GM18870 (cell line): Measurements from ENCODE around the gene TRNAU1AP.
"Not testable (repeated sequence)": the region's sequence is repeated elsewhere in the genome, so short reads cannot be mapped to it uniquely, and the experiment has no call there.

Experiments
- ATAC-seq: cut with Tn5 transposase; IDR thresholded peaks from one replicate; pipeline ENCODE4 v1.9.1; 2021; ENCODE audit warnings: moderate library complexity; ENCODE audit not compliant: unreplicated experiment

The TRNAU1AP gene

DNA sequence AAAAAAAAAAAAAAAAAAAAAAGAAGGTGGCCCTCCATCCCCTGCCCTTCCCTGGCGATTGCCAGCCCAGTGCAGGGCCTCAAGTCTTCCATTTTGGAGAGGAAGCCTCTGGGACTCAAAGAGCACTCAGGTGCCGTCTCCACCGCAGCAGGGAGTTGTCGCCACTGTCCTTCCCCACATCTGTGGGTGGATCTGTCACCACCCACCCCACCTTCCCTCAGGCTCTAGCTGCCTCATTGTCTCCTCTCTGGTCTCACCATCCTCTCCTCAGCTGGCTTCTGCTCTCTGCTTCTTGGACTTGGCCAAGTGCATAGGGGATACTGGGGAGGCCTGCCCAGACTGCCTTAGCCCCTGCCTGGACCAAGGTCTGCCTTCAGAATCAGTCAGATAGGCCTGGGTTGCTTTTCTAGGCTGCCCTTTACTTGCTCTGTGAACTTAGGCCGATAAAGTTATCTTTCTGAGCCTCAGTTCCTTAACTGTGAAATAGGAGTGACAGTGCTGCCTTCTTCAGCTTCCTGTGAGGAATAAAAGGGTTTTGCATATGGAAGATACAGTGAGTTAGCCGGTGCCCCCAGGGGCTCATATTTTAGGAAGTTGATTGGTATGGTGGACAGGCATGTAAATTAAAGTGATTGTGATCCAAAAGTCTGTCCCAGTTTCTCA, 31.3 kb upstream of the TRNAU1AP start:
- ATAC-seq = no peak

DNA sequence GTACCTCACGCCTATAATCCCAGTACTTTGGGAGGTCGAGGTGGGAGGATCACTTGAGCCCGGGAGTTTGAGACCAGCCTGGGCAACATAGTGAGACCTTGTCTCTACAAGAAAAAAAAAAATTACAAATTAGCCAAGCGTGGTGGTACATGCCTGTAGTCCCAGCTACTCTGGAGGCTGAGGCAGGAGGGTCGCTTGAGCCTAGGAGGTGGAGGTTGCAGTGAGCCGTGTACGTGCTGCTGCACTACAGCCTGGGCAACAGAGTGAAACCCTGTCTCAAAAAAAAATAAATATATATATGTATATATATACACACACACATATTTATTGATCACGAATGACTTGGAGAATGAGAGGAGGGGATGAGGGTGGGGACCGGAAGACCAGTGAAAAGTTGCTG, 30.3 kb upstream of the TRNAU1AP start:
- not testable (repeated sequence) for ATAC-seq

DNA sequence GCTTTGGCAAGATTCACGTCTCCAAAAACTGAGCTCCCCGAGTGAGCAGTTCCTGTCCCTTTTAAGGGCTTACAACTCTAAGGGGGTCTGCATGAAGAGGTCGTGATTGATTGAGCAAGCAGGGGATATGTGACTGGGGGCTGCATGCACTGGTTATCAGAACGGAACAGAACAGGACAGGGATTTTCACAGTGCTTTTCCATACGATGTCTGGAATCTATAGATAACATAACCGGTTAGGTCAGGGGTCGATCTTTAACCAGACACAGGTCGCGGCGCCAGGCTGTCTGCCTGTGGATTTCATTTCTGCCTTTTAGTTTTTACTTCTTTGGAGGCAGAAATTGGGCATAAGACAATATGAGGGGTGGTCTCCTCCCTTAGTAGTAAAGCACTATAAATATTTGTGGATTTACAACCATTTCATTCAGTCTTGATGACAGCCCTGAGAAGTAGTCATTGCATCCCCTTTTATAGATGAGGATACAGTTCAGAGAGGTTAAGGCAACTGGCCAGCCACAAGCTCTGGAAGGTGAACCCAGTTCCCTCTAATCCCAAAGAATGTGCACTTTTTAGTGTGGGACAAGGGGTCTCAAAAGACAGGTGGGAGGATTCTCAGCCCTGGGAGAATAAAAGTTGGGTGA, 27.8 kb upstream of the TRNAU1AP start:
- ATAC-seq = not testable (repeated sequence)

GRCh38 chr1:28526886-28527285, 26.0 kb upstream of the TRNAU1AP start:
- ATAC-seq = no peak

DNA sequence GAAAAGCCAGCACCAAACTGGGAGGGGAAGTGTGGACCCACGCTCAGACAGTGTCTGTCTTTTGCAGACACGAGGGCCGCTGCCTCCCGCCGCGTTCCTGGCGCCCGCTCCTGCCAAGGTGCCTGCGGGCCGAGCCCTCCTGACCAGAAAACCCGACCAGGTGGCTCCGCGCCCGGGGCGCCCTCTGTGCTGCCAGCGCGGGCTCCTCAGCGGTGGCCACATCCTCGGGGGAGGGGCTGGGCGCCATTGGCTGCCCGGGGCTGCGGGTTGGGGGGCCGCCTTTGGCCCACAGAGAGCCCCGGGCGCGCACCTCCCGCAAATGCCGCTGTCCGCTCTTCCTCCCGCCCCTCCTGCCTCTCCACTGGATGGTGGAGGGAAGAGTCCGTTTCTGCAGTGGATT, 22.4 kb upstream of the TRNAU1AP start:
- no peak for ATAC-seq

DNA sequence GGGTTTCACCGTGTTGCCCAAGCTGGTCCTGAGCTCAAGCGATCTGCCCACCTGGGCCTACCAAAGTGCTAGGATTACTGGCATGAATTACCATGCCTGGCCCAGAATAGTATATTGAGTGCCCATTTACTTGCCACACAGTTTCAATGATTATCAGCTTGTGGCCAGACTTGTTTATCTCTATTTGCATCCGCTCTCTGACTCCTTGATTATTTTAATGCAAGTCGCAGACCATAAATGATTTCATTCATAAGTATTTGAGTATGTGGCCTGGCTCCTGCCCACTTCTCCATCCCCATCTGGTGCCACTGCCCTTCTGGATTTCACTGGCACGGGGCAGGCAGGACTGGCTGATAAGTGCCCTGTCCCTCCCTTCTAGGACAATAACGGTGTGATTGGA, 18.2 kb upstream of the TRNAU1AP start:
- ATAC-seq = no peak

DNA sequence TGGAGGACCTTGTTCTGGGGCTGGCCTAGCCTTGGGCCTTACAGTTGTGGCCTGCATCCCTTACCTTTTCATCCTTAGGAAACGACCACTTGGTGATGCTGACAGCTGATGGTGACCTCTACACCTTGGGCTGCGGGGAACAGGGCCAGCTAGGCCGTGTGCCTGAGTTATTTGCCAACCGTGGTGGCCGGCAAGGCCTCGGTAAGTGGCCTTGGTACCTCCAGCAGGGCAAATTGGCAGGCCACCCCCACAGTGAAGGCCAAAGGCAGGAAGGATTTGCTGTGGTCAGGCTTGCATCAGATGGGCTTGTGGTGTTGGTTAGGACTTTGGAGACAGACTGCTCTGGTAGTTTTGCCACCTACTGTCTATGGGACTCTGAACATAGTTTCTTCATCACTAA, 17.7 kb upstream of the TRNAU1AP start:
- no peak for ATAC-seq

GRCh38 chr1:28537457-28538199, 15.3 kb upstream of the TRNAU1AP start:
- no peak for ATAC-seq

GRCh38 chr1:28538286-28538685, 14.6 kb upstream of the TRNAU1AP start:
- no peak for ATAC-seq

DNA sequence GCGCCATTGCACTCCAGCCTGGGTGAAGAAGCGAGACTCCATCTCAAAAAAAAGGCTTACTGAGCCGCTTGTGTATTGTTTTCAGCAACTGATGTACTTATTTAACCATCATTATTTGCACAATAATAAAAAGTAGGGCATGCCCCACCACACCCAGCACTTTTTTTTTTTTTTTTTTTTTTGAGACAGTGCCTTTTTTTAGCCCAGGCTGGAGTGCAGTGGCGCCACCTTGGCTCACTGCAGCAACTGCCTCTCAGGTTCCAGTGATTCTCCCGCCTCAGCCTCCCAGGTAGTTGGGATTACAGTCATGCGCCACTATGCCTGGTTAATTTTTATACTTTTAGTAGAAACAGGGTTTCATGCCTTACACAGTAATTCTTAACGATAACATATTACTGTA, 12.2 kb upstream of the TRNAU1AP start:
- ATAC-seq = no peak

DNA sequence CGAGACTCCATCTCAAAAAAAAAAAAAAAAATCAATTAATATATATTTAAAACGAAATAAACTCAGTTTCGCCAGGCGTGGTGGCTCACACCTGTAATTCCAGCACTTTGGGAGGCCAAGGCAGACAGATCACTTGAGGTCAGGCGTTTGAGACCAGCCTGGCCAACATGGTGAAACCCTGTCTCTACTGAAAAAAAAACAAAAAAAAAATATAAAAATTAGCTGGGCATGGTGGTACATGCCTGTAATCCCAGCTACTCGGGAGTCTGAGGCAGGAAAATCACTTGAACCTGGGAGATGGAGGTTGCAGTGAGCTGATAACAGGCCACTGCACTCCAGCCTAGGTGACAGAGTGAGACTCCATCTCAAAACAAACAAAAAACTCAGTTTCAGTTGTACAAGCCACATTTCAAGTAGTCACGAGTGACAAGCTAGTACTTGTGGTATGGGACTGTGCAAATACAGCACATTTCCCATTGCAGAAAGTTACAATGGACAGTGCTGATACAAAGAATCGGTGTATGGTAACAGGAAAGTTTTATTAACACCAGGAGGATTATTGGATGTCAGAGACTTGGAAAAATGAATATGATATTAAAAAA, 11.4 kb upstream of the TRNAU1AP start:
- not testable (repeated sequence) for ATAC-seq

DNA sequence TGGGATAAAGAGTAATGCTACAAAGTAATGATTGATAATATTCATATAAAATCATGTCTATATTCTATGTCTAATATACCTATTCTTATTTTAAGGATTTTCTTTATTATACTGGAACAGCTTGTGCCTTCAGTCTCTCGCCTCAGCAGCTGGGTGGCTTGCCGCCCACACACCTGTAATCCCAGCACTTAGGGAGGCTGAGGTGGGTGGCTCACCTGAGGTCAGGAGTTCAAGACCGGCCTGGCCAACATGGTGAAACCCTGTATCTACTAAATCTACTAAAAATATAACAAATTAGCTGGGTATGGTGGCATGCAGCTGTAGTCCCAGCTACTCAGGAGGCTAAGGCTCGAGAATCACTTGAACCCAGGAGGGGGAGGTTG, 7.6 kb upstream of the TRNAU1AP start:
- ATAC-seq = no peak

- ATAC-seq = no peak
These were observed 4.6 kb upstream of the TRNAU1AP start for GRCh38 chr1:28548318-28548717.

DNA sequence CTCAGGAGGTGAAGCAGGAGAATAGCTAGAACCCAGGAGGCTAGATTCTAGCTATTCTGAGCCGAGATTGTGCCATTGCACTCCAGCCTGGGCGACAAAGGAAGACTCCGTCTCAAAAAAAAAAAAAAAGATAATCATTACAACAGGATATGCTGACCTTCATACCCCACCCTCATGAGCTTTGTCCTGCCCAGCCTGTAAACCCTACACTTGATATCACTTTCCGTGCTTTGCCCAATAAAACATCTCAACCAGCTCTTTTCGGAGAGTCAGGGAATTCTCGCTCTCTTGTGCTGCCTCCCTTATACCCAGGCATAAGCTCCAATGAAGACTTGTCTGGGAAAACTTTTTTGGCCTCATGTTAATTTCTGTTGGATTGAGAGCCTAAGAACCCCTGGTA, 1.5 kb upstream of the TRNAU1AP start:
- ATAC-seq = no peak

GRCh38 chr1:28560886-28561285, 8.0 kb downstream of the TRNAU1AP start:
- ATAC-seq = no peak

DNA sequence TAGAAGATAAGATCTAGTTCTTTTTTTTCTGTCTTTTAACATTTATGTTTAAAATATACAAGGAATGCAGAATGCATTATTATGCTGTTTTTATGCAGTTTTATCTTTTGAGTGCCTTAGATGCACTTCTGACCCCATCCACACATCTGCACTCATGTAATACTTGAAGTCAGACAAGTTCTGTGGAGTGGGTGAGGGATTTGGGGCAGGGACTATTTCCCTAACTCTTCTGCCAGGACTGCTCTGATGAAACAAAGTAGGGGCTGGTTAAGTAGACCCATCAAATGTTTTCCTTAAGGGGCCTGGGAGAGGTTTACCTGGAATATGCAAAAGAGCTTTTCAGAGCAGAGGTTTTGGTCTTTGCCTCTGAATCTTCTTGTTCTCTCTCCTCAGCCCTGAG, 11.4 kb downstream of the TRNAU1AP start:
- no peak for ATAC-seq

- no peak for ATAC-seq
These were observed 12.2 kb downstream of the TRNAU1AP start for GRCh38 chr1:28565040-28565439.

DNA sequence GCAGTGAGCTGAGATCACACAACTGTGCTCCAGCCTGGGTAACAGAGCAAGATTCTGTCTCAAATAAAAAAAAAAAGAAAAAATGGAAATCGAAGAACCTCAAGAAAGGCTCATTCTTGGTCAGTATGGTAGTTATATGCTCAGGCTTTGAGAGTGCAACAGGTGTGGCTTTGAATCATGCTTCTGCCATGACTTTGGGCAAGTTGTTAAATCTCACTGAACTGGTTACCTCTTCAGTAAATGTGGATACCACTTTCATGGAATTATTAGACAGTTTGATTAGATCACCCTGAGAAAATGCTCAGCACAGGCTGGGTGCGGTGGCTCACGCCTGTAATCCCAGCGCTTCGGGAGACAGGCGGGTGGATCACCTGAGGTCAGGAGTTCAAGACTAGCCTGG, 12.8 kb downstream of the TRNAU1AP start:
- no peak for ATAC-seq

- no peak for ATAC-seq
These were observed 14.0 kb downstream of the TRNAU1AP start for GRCh38 chr1:28566931-28567330.

GRCh38 chr1:28571911-28572310, 19.0 kb downstream of the TRNAU1AP start:
- no peak for ATAC-seq

DNA sequence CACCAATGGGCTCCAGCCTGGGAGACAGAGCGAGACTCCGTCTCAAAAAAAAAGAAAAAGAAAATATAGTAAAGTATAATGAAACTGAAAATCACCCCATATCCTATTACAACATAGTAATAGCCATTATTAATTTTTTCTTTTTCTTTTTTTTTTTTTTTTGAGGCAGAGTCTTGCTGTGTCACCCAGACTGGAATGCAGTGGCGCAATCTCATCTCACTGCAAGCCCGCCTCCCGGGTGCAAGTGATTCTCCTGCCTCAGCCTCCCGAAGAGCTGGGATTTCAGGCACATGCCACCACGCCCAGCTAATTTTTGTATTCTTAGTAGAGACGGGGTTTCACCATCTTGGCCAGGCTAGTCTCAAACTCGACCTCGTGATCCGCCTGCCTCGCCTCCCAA, 20.0 kb downstream of the TRNAU1AP start:
- ATAC-seq = not testable (repeated sequence)

GRCh38 chr1:28573564-28573963, 20.7 kb downstream of the TRNAU1AP start:
- no peak for ATAC-seq
